Glutamatergic neuron (in vitro differentiated cells): ENCODE measurements around the gene ENTPD1. TPM values are rescaled to one million over a fixed set of nuclear protein-coding genes. Genes with fewer than 3 reads are reported as not detected.
"Not testable (repeated sequence)": the region's sequence is repeated elsewhere in the genome, so short reads cannot be mapped to it uniquely, and the experiment has no call there.

Experiments used
- DNase-seq: peaks from one replicate; pipeline ENCODE4 v3.0.0; 2022
- H3K27ac Mint-ChIP-seq: one replicate; pipeline ENCODE4 v1.8.0; 2020; ENCODE audit warnings: mild to moderate bottlenecking, mixed read lengths, inconsistent platforms; ENCODE audit not compliant: unreplicated experiment
- H3K27me3 Mint-ChIP-seq: one replicate; pipeline ENCODE4 v1.8.0; 2020; ENCODE audit warnings: mild to moderate bottlenecking, moderate library complexity, mixed read lengths, inconsistent platforms; ENCODE audit not compliant: unreplicated experiment
- H3K36me3 Mint-ChIP-seq: one replicate; pipeline ENCODE4 v1.8.0; 2020; ENCODE audit warnings: mild to moderate bottlenecking, mixed read lengths, inconsistent platforms; ENCODE audit not compliant: unreplicated experiment
- H3K4me1 Mint-ChIP-seq: one replicate; pipeline ENCODE4 v1.8.0; 2020; ENCODE audit warnings: mild to moderate bottlenecking, low read depth, mixed read lengths, inconsistent platforms; ENCODE audit not compliant: unreplicated experiment
- H3K4me3 Mint-ChIP-seq: one replicate; pipeline ENCODE4 v1.8.0; 2020; ENCODE audit warnings: mild to moderate bottlenecking, mixed read lengths, inconsistent platforms; ENCODE audit not compliant: unreplicated experiment
- H3K9me3 Mint-ChIP-seq: one replicate; pipeline ENCODE4 v1.8.0; 2020; ENCODE audit warnings: mild to moderate bottlenecking, moderate library complexity, mixed read lengths, inconsistent platforms; ENCODE audit not compliant: unreplicated experiment
- CTCF ChIP-seq: fragments of 200-600 bp; sonication (generic); IDR thresholded peaks from one replicate; pipeline ENCODE4 v1.5.0; 2021; ENCODE audit not compliant: partially characterized antibody, unreplicated experiment
- total RNA-seq: library from RNA; stranded (reverse); fragmentation: NEBNext Ultra II Directional; extraction: Animal tissue kit (Norgen Biotek cat#: 25700); gene quantifications from one replicate; pipeline ENCODE4 v1.2.1, GENCODE V29; 2021; ENCODE audit not compliant: unreplicated experiment

The ENTPD1 gene
- total RNA-seq, 1 donor from 2014 or later = not detected

- peaks cover 2% of the 10 kb centered on the region for H3K27me3 Mint-ChIP-seq
- no peak overlapping the region for H3K27ac Mint-ChIP-seq
- no peaks in the 10 kb centered on the region for H3K36me3 Mint-ChIP-seq
- H3K4me3 Mint-ChIP-seq = no peak overlapping the region
- DNase-seq = no peak
- H3K9me3 Mint-ChIP-seq = no peaks in the 10 kb centered on the region
- no peak for TF ChIP-seq CTCF
- no peaks in the 10 kb centered on the region for H3K4me1 Mint-ChIP-seq
These were observed 40.5 kb downstream of the ENTPD1 start for GRCh38 chr10:95796504-95796903.

- H3K4me3 Mint-ChIP-seq = no peak overlapping the region
- no peaks in the 10 kb centered on the region for H3K36me3 Mint-ChIP-seq
- H3K27me3 Mint-ChIP-seq = peaks cover 2% of the 10 kb centered on the region
- no peak overlapping the region for H3K27ac Mint-ChIP-seq
- no peak for DNase-seq
- H3K4me1 Mint-ChIP-seq = no peaks in the 10 kb centered on the region
- TF ChIP-seq CTCF = no peak
- no peaks in the 10 kb centered on the region for H3K9me3 Mint-ChIP-seq
These were observed 42.3 kb downstream of the ENTPD1 start for GRCh38 chr10:95798096-95798855.

- H3K36me3 Mint-ChIP-seq, H3K27ac Mint-ChIP-seq, H3K4me1 Mint-ChIP-seq, H3K9me3 Mint-ChIP-seq, H3K27me3 Mint-ChIP-seq, H3K4me3 Mint-ChIP-seq, DNase-seq: not testable (repeated sequence)
These were observed 44.3 kb downstream of the ENTPD1 start for GRCh38 chr10:95800286-95800685.

- H3K4me1 Mint-ChIP-seq, H3K27ac Mint-ChIP-seq, H3K9me3 Mint-ChIP-seq, H3K27me3 Mint-ChIP-seq, DNase-seq, H3K36me3 Mint-ChIP-seq, H3K4me3 Mint-ChIP-seq: not testable (repeated sequence)
These were observed 50.9 kb downstream of the ENTPD1 start for GRCh38 chr10:95806687-95807380.

GRCh38 chr10:95808705-95809308 is 52.8 kb downstream of the ENTPD1 start:
- H3K27me3 Mint-ChIP-seq, DNase-seq, H3K4me3 Mint-ChIP-seq, H3K9me3 Mint-ChIP-seq, H3K27ac Mint-ChIP-seq, H3K4me1 Mint-ChIP-seq, H3K36me3 Mint-ChIP-seq: not testable (repeated sequence)

GRCh38 chr10:95809370-95810197 is 53.6 kb downstream of the ENTPD1 start:
- DNase-seq = no peak

More at GRCh38 chr10:95809370-95810197, 53.6 kb downstream of the ENTPD1 start:
- peaks cover 1% of the 10 kb centered on the region for H3K27me3 Mint-ChIP-seq
- no peak overlapping the region for H3K27ac Mint-ChIP-seq
- no peak for TF ChIP-seq CTCF
- no peak overlapping the region for H3K4me3 Mint-ChIP-seq
- peaks cover 6% of the 10 kb centered on the region for H3K36me3 Mint-ChIP-seq
- peaks cover 3% of the 10 kb centered on the region for H3K9me3 Mint-ChIP-seq
- H3K4me1 Mint-ChIP-seq = no peaks in the 10 kb centered on the region
